Lung (tissue), 12 donors: ENCODE data around the gene DNAAF1. TPM values are rescaled to one million over a fixed set of nuclear protein-coding genes. Genes with fewer than 3 reads are reported as not detected.

Experiments used
- ATAC-seq: fragments of 200-7000 bp; cut with Tn5 transposase; one replicate; pipeline ENCODE4 v1.9.1; 2020; ENCODE audit warnings: moderate number of reproducible peaks; ENCODE audit not compliant: insufficient read depth, low FRiP score
- DNase-seq, 3 donors: peaks; one replicate each; pipeline ENCODE4 v3.0.0-alpha.2; 2013 to 2017
- H3K27ac ChIP-seq, 2 donors: one replicate each; pipeline ENCODE4 v1.5.1; 2013; ENCODE audit warnings: mild to moderate bottlenecking in 2 of 2, moderate library complexity in 2 of 2, control low read depth in 1 of 2, inconsistent platforms in 1 of 2, low read depth in 1 of 2, low read length in 1 of 2
- H3K27me3 ChIP-seq, 3 donors: one replicate each; pipeline ENCODE4 v1.5.1; 2013; ENCODE audit warnings: low read length in 2 of 3; ENCODE audit not compliant: control insufficient read depth in 3 of 3, insufficient read depth in 3 of 3
- H3K36me3 ChIP-seq, 4 donors: one replicate each; pipeline ENCODE4 v1.5.1; 2013; ENCODE audit warnings: low read length in 4 of 4, mild to moderate bottlenecking in 1 of 4, moderate library complexity in 1 of 4; ENCODE audit not compliant: control insufficient read depth in 4 of 4, insufficient read depth in 4 of 4
- H3K4me1 ChIP-seq, 5 donors: one replicate each; pipeline ENCODE4 v1.5.1; 2013; ENCODE audit warnings: low read length in 5 of 5, mild to moderate bottlenecking in 2 of 5, moderate library complexity in 1 of 5; ENCODE audit not compliant: control insufficient read depth in 5 of 5, insufficient read depth in 5 of 5
- H3K4me3 ChIP-seq: one replicate; pipeline ENCODE4 v1.5.1; 2013; ENCODE audit warnings: mild to moderate bottlenecking, control low read depth, moderate library complexity
- H3K9ac ChIP-seq, 2 donors: one replicate each; pipeline ENCODE4 v1.5.1; 2013; ENCODE audit warnings: low read length in 2 of 2, control low read depth in 1 of 2; ENCODE audit not compliant: insufficient read depth in 1 of 2
- H3K9me3 ChIP-seq, 4 donors: one replicate each; pipeline ENCODE4 v1.5.1; 2013; ENCODE audit warnings: low read length in 3 of 4, mild to moderate bottlenecking in 1 of 4, moderate library complexity in 1 of 4; ENCODE audit not compliant: control insufficient read depth in 4 of 4, insufficient read depth in 3 of 4
- CTCF ChIP-seq: IDR thresholded peaks from 2 replicates; pipeline ENCODE4 v1.5.1; 2012; ENCODE audit warnings: mild to moderate bottlenecking; ENCODE audit errors: control extremely low read depth, extremely low read depth
- WGBS, 2 donors: extraction: QIAGEN DNeasy Blood & Tissue Kit; methylation state at CpG; one replicate each; pipeline ENCODE4 v1.1.7; 2013; 5-methylcytosine and 5-hydroxymethylcytosine counted together
- polyA plus RNA-seq, 2 donors: library from polyadenylated mRNA; stranded (reverse); fragments of 200-250 nt; gene quantifications; one replicate each; pipeline ENCODE4 v1.2.1, GENCODE V29; 2013
- total RNA-seq, 2 donors: library from RNA; depleted of rRNA in 1 of 2; stranded (reverse); fragments of >200 nt in 1 of 2; gene quantifications; one replicate each; pipeline ENCODE4 v1.2.1, GENCODE V29; 2014 to 2021
- donor health status: control.
- donor health status: control.
- donor health status: Bipolar disorder and iron deficiency.
- donor health status: healthy.
- donor health status: DM: yes; HTN: yes; CAD: no.

The DNAAF1 gene
- total and polyA plus RNA-seq, 4 donors = 11.5 to 38.5 (median 12.4) TPM

- WGBS, 2 donors = 81 to 90% methylated on average over 7 of the region's 7 CpGs
Measured at GRCh38 chr16:84098939-84099338, 46.2 kb upstream of the DNAAF1 start.

GRCh38 chr16:84103678-84104077 lies 41.4 kb upstream of the DNAAF1 start:
- WGBS, 2 donors = 57 to 83% methylated on average over 5 of the region's 5 CpGs
- peaks cover 0 to 8% (median 0%) of the 10 kb centered on the region in 5 donors for H3K4me1 ChIP-seq
- no peak overlapping the region for H3K9ac ChIP-seq
- DNase-seq (no peak), ATAC-seq (no peak)
- H3K9me3 ChIP-seq = no peaks in the 10 kb centered on the region
- no peak for TF ChIP-seq CTCF
- H3K27me3 ChIP-seq = no peaks in the 10 kb centered on the region
- peaks cover 3 to 19% (median 10%) of the 10 kb centered on the region in 4 donors for H3K36me3 ChIP-seq
- H3K4me3 ChIP-seq = no peak overlapping the region
- peak overlapping the region in 1 of 2 donors; percentile 49 for H3K27ac ChIP-seq

More at GRCh38 chr16:84098939-84099338, 46.2 kb upstream of the DNAAF1 start:
- no peak overlapping the region for H3K4me3 ChIP-seq
- peaks cover 0 to 8% (median 4%) of the 10 kb centered on the region in 5 donors for H3K4me1 ChIP-seq
- H3K27me3 ChIP-seq = no peaks in the 10 kb centered on the region
- ATAC-seq (no peak), DNase-seq (no peak)
- H3K9ac ChIP-seq = no peak overlapping the region
- H3K9me3 ChIP-seq = no peaks in the 10 kb centered on the region
- H3K36me3 ChIP-seq = peaks cover 11 to 34% (median 16%) of the 10 kb centered on the region in 4 donors
- TF ChIP-seq CTCF = no peak
- H3K27ac ChIP-seq = no peak overlapping the region

- Histone ChIP-seq H3K4me1 (peaks cover 0 to 13% (median 0%) of the 10 kb centered on the region in 5 donors), H3K4me3 (no peak overlapping the region), H3K27ac (no peak overlapping the region), H3K27me3 (no peaks in the 10 kb centered on the region), H3K9me3 (no peaks in the 10 kb centered on the region), H3K9ac (no peak overlapping the region), H3K36me3 (peaks cover 0 to 20% (median 10%) of the 10 kb centered on the region in 4 donors)
- no peak for DNase-seq
- ATAC-seq = no peak
- 81 to 88% methylated on average over 3 of the region's 3 CpGs for WGBS, 2 donors
- TF ChIP-seq CTCF = no peak
Measured at GRCh38 chr16:84104231-84104630, 40.9 kb upstream of the DNAAF1 start.

GRCh38 chr16:84105301-84105815 lies 39.8 kb upstream of the DNAAF1 start:
- DNase-seq = no peak
- Histone ChIP-seq H3K27ac (no peak overlapping the region), H3K9me3 (no peaks in the 10 kb centered on the region), H3K9ac (no peak overlapping the region), H3K4me3 (no peak overlapping the region), H3K27me3 (no peaks in the 10 kb centered on the region), H3K4me1 (peaks cover 0 to 17% (median 0%) of the 10 kb centered on the region in 5 donors), H3K36me3 (peaks cover 0 to 20% (median 8%) of the 10 kb centered on the region in 4 donors)
- WGBS, 2 donors = 82 to 87% methylated on average over 12 of the region's 12 CpGs
- no peak for ATAC-seq
- TF ChIP-seq CTCF = no peak
